RWPE1 (cell line): ENCODE measurements around the gene ISG20L2.
A peak's percentile ranks its signal among the peaks of the same experiment; 100 is the strongest.

Experiments used
- CTCF ChIA-PET: fragments of 350-600 bp; sonication (Branson Sonifier 250); formaldehyde crosslinking; extraction: SDS; loops from one replicate; lab custom pipeline; 2021; lab: Yijun Ruan, JAX
- POLR2A ChIA-PET: fragments of 400-600 bp; formaldehyde crosslinking; extraction: SDS; loops from one replicate; lab custom pipeline; 2020; ENCODE audit warnings: antibody characterized with exemption; ENCODE audit not compliant: low non-redundant PET; lab: Yijun Ruan, JAX
- DNase-seq: peaks from one replicate; pipeline ENCODE4 v3.0.0; 2012; ENCODE audit warnings: low spot score
- H3K27ac ChIP-seq: fragments of 450-650 bp; 2 replicates; pipeline ENCODE4 v1.5.1; 2017
- CTCF ChIP-seq: fragments of 450-650 bp; conservative IDR thresholded peaks from 2 replicates; pipeline ENCODE4 v1.5.1; 2017; ENCODE audit warnings: low read depth, mild to moderate bottlenecking

Gene ISG20L2

GRCh38 chr1:156743367-156744302 lies 15.1 kb upstream of the ISG20L2 start:
- POLR2A ChIA-PET: no interaction called here
- peak overlapping the region; percentile 74 for H3K27ac ChIP-seq
- CTCF ChIA-PET: interaction anchor here (0.5 kb wide), 1 partner anchor 378 kb away, joined by 5 read pairs; no protein-coding TSS in a partner anchor
- no peak for TF ChIP-seq CTCF
- no peak for DNase-seq

GRCh38 chr1:156742801-156743200 lies 14.2 kb upstream of the ISG20L2 start:
- DNase-seq: no peak
- CTCF ChIA-PET: no interaction called here
- POLR2A ChIA-PET: no interaction called here
- peak overlapping the region; percentile 74 for H3K27ac ChIP-seq
- no peak for TF ChIP-seq CTCF

GRCh38 chr1:156742017-156742416 lies 13.5 kb upstream of the ISG20L2 start:
- DNase-seq: no peak
- H3K27ac ChIP-seq: no peak overlapping the region; the same call in 1 of the 2 replicates

GRCh38 chr1:156741481-156741983 lies 13.0 kb upstream of the ISG20L2 start:
- TF ChIP-seq CTCF: no peak
- DNase-seq: no peak
- peak overlapping the region; percentile 87 for H3K27ac ChIP-seq

More at GRCh38 chr1:156742017-156742416, 13.5 kb upstream of the ISG20L2 start:
- POLR2A ChIA-PET: no interaction called here
- TF ChIP-seq CTCF: no peak
- CTCF ChIA-PET: no interaction called here

GRCh38 chr1:156740741-156741480 lies 12.3 kb upstream of the ISG20L2 start, which contains the start of gene MRPL24:
Gene MRPL24 (minus strand): TSS chr1:156741088. CDS start chr1:156738704, 2,384 bp downstream.
- POLR2A ChIA-PET: interaction anchor here (0.6 to 0.9 kb wide), 4 partner anchors 10 to 26 kb away, joined by 3 to 8 read pairs (median 4); partner anchors contain the start of genes HDGF, ISG20L2, METTL25B and PRCC
- H3K27ac ChIP-seq: peak within 1 kb of the TSS; percentile 87
- peak; percentile 93 for DNase-seq
- CTCF ChIA-PET: interaction anchor here (0.6 to 1.2 kb wide), 2 partner anchors 14 to 33 kb away, joined by 3 to 5 read pairs; no protein-coding TSS in a partner anchor
- no peak for TF ChIP-seq CTCF

More at GRCh38 chr1:156741481-156741983, 13.0 kb upstream of the ISG20L2 start:
- ChIA-PET POLR2A (interaction anchor here (0.6 to 0.9 kb wide), 4 partner anchors 10 to 26 kb away, joined by 3 to 8 read pairs (median 4); partner anchors contain the start of genes HDGF, ISG20L2, METTL25B and PRCC), CTCF (interaction anchor here (1.2 kb wide), 1 partner anchor 14 kb away, joined by 5 read pairs; no protein-coding TSS in a partner anchor)
